GM23338 (cell line): ENCODE data around the gene PLIN4. TPM values are rescaled to one million over a fixed set of nuclear protein-coding genes. Genes with fewer than 3 reads are reported as not detected.

Experiments
- ATAC-seq: fragments of 200-7000 bp; cut with Tn5 transposase; 3 replicates; pipeline ENCODE4 v1.9.1; 2020
- DNase-seq: peaks from one replicate; pipeline ENCODE4 v3.0.0-alpha.2; 2015; ENCODE audit warnings: low spot score
- H2AFZ ChIP-seq: fragments of 200-600 bp; sonication (generic); 2 replicates; pipeline ENCODE4 v1.8.0; 2016; ENCODE audit warnings: antibody characterized with exemption, mild to moderate bottlenecking, moderate library complexity
- H3F3A ChIP-seq: fragments of 200-600 bp; sonication (generic); replicated peaks from 2 replicates; pipeline ENCODE4 v1.8.0; 2017; ENCODE audit warnings: antibody characterized with exemption, mixed run types, low read depth
- H3K27ac ChIP-seq: fragments of 200-600 bp; sonication (generic); 2 replicates; pipeline ENCODE4 v1.6.1; 2016; ENCODE audit warnings: low read depth
- H3K27me3 ChIP-seq: fragments of 200-600 bp; sonication (generic); 2 replicates; pipeline ENCODE4 v1.8.0; 2016; ENCODE audit warnings: mild to moderate bottlenecking, mixed run types, moderate library complexity; ENCODE audit not compliant: insufficient read depth
- H3K36me3 ChIP-seq: fragments of 200-600 bp; sonication (generic); 2 replicates; pipeline ENCODE4 v1.8.0; 2016; ENCODE audit warnings: mild to moderate bottlenecking; ENCODE audit not compliant: insufficient read depth
- H3K4me1 ChIP-seq: fragments of 200-600 bp; sonication (generic); 2 replicates; pipeline ENCODE4 v1.8.0; 2016; ENCODE audit warnings: mild to moderate bottlenecking, moderate library complexity; ENCODE audit not compliant: insufficient read depth
- H3K4me2 ChIP-seq: fragments of 200-600 bp; sonication (generic); 2 replicates; pipeline ENCODE4 v1.7.1; 2017; ENCODE audit warnings: mixed run types
- H3K4me3 ChIP-seq: fragments of 200-600 bp; sonication (generic); 2 replicates; pipeline ENCODE4 v1.6.1; 2016; ENCODE audit warnings: mixed run types
- H3K79me2 ChIP-seq: fragments of 200-600 bp; sonication (generic); replicated peaks from 2 replicates; pipeline ENCODE4 v1.8.0; 2017; ENCODE audit warnings: mild to moderate bottlenecking; ENCODE audit not compliant: insufficient read depth
- H3K9me2 ChIP-seq: fragments of 200-600 bp; sonication (generic); 2 replicates; pipeline ENCODE4 v1.8.0; 2017; ENCODE audit not compliant: insufficient read depth
- H4K20me1 ChIP-seq: fragments of 200-600 bp; sonication (generic); replicated peaks from 2 replicates; pipeline ENCODE4 v1.8.0; 2017; ENCODE audit warnings: mild to moderate bottlenecking; ENCODE audit not compliant: insufficient read depth
- H3K27ac Mint-ChIP-seq: 2 replicates; pipeline ENCODE4 v1.8.0; 2020; ENCODE audit warnings: inconsistent platforms, mild to moderate bottlenecking, moderate library complexity, mixed read lengths
- H3K27me3 Mint-ChIP-seq: 3 replicates; pipeline ENCODE4 v1.8.0; 2022; ENCODE audit warnings: low read depth, mild to moderate bottlenecking, moderate library complexity, mixed read lengths, inconsistent platforms; ENCODE audit not compliant: insufficient read depth, poor library complexity
- H3K36me3 Mint-ChIP-seq: 3 replicates; pipeline ENCODE4 v1.8.0; 2021; ENCODE audit warnings: low read depth, mild to moderate bottlenecking, inconsistent platforms, moderate library complexity, mixed read lengths
- H3K4me1 Mint-ChIP-seq: 3 replicates; pipeline ENCODE4 v1.8.0; 2020; ENCODE audit warnings: mild to moderate bottlenecking, inconsistent platforms, mixed read lengths
- H3K4me3 Mint-ChIP-seq: 3 replicates; pipeline ENCODE4 v1.8.0; 2021; ENCODE audit warnings: moderate library complexity, mild to moderate bottlenecking, inconsistent platforms, mixed read lengths
- H3K9me3 Mint-ChIP-seq: 3 replicates; pipeline ENCODE4 v1.8.0; 2020; ENCODE audit warnings: moderate library complexity, mild to moderate bottlenecking, inconsistent platforms, mixed read lengths
- CREB1 ChIP-seq: fragments of 250-450 bp; sonication (Bioruptor Pico); IDR thresholded peaks from 2 replicates; pipeline ENCODE4 v1.5.0; 2020; ENCODE audit warnings: low read depth, mild to moderate bottlenecking, moderate library complexity
- CTCF ChIP-seq, 2 experiments: fragments of 200-600 bp in 1 of 2; sonication (generic) in 1 of 2; conservative IDR thresholded peaks; 2 replicates each; pipeline versions ENCODE4 v1.5.1 to v1.6.1; 2016 to 2017; ENCODE audit warnings: antibody characterized with exemption in 2 of 2, low read depth in 2 of 2, mild to moderate bottlenecking in 2 of 2, moderate library complexity in 1 of 2
- ETS1 ChIP-seq: IDR thresholded peaks from 2 replicates; pipeline ENCODE4 v1.6.1; 2016; ENCODE audit warnings: antibody characterized with exemption
- EZH2 ChIP-seq: fragments of 200-600 bp; sonication (generic); IDR thresholded peaks from one replicate; pipeline ENCODE4 v1.8.0; 2017; ENCODE audit warnings: antibody characterized with exemption, mild to moderate bottlenecking, low read depth; ENCODE audit not compliant: unreplicated experiment
- EZH2phosphoT487 ChIP-seq: fragments of 200-600 bp; sonication (generic); IDR thresholded peaks from one replicate; pipeline ENCODE4 v1.8.1; 2018; ENCODE audit warnings: antibody characterized with exemption; ENCODE audit not compliant: unreplicated experiment
- JUNB ChIP-seq: IDR thresholded peaks from one replicate; pipeline ENCODE4 v1.6.1; 2016; ENCODE audit warnings: antibody characterized with exemption; ENCODE audit not compliant: unreplicated experiment
- NANOG ChIP-seq: IDR thresholded peaks from 2 replicates; pipeline ENCODE4 v1.6.1; 2016; ENCODE audit warnings: antibody characterized with exemption, borderline replicate concordance
- POLR2AphosphoS5 ChIP-seq: IDR thresholded peaks from 2 replicates; pipeline ENCODE4 v1.6.1; 2016; ENCODE audit warnings: antibody characterized with exemption, low read depth
- REST ChIP-seq: IDR thresholded peaks from one replicate; pipeline ENCODE4 v1.6.1; 2018; ENCODE audit warnings: antibody characterized with exemption; ENCODE audit not compliant: unreplicated experiment
- STAT1 ChIP-seq: IDR thresholded peaks from one replicate; pipeline ENCODE4 v1.6.1; 2016; ENCODE audit warnings: antibody characterized with exemption; ENCODE audit not compliant: unreplicated experiment
- ZNF114 ChIP-seq: fragments of 250-450 bp; sonication (Bioruptor Pico); IDR thresholded peaks from 2 replicates; pipeline ENCODE4 v1.5.0; 2020; ENCODE audit warnings: mild to moderate bottlenecking, moderate library complexity
- ZNF331 ChIP-seq: fragments of 250-450 bp; sonication (Bioruptor Pico); IDR thresholded peaks from 2 replicates; pipeline ENCODE4 v1.5.0; 2020; ENCODE audit warnings: low read depth, mild to moderate bottlenecking, moderate library complexity
- ZNF462 ChIP-seq: fragments of 250-450 bp; sonication (Bioruptor Pico); IDR thresholded peaks from 2 replicates; pipeline ENCODE4 v1.5.0; 2020; ENCODE audit warnings: mild to moderate bottlenecking, moderate library complexity
- polyA plus RNA-seq: library from polyadenylated mRNA; unstranded; fragments of >200 nt; fragmentation: Nextera tagmentation; extraction: Ambion mirVana; gene quantifications from 2 replicates; pipeline ENCODE4 v1.2.1, GENCODE V29; 2016
- total RNA-seq: library from RNA; depleted of rRNA; stranded (reverse); fragments of >200 nt; shearing (Covaris generic); gene quantifications from 2 replicates; pipeline ENCODE4 v1.2.3, GENCODE V29; 2014

Gene PLIN4
- total and polyA plus RNA-seq, 2 experiments from 2014 or later, result 0.19 to 0.59 TPM

- H3K27me3 Mint-ChIP-seq, result peaks cover 15% of the 10 kb centered on the region
- no peak for ATAC-seq
- Histone ChIP-seq H3K9me2 (no peaks in the 10 kb centered on the region), H3F3A (peaks cover 6% of the 10 kb centered on the region; the same call in 1 of the 2 replicates), H3K4me3 (no peak overlapping the region), H3K4me2 (no peak overlapping the region), H3K4me1 (no peaks in the 10 kb centered on the region), H3K27me3 (peaks cover 15% of the 10 kb centered on the region), H2AFZ (no peak overlapping the region), H4K20me1 (no peaks in the 10 kb centered on the region; the same call in 1 of the 2 replicates), H3K79me2 (no peaks in the 10 kb centered on the region), H3K36me3 (no peaks in the 10 kb centered on the region), H3K27ac (no peak overlapping the region)
- no peaks in the 10 kb centered on the region for H3K4me1 Mint-ChIP-seq
- TF ChIP-seq ZNF462 (CRISPR knock-in tag) (no peak), ETS1 (no peak), ZNF331 (CRISPR knock-in tag) (no peak), EZH2phosphoT487 (no peak), ZNF114 (CRISPR knock-in tag) (no peak), STAT1 (no peak), EZH2 (no peak), CTCF (conservative IDR thresholded peaks at IDR 0.05; ENCODE audit: low read depth in 2 of 2) (no peak), POLR2AphosphoS5 (no peak), JUNB (no peak), REST (no peak), CREB1 (CRISPR knock-in tag) (no peak), NANOG (no peak)
- no peaks in the 10 kb centered on the region for H3K36me3 Mint-ChIP-seq
- no peak overlapping the region for H3K4me3 Mint-ChIP-seq
- no peak overlapping the region for H3K27ac Mint-ChIP-seq
- no peak for DNase-seq
- H3K9me3 Mint-ChIP-seq, result no peaks in the 10 kb centered on the region
These were observed 11.7 kb upstream of the PLIN4 start for GRCh38 chr19:4529924-4530522.
